K562 (cell line): Measurements from ENCODE around the gene RABL3. TPM values are rescaled to one million over a fixed set of nuclear protein-coding genes. Genes with fewer than 3 reads are reported as not detected.
A peak's percentile ranks its signal among the peaks of the same experiment; 100 is the strongest.

Experiments
- HMG20A ChIP-seq: fragments of 450-650 bp; formaldehyde crosslinking; conservative IDR thresholded peaks from 2 replicates; pipeline ENCODE4 v1.4.0; 2020; ENCODE audit warnings: mild to moderate bottlenecking, mixed read lengths
- KDM1A ChIP-seq, 2 experiments: fragments of 450-650 bp; IDR thresholded peaks; 2 replicates each; pipeline ENCODE4 v1.6.1; 2016; ENCODE audit warnings: mild to moderate bottlenecking in 2 of 2
- MXI1 ChIP-seq: IDR thresholded peaks from 2 replicates; pipeline ENCODE4 v1.6.1; 2011; ENCODE audit warnings: low read depth, mild to moderate bottlenecking, improper control_type of control experiment, low read length
- MYNN ChIP-seq, 2 experiments: sonication (generic); formaldehyde crosslinking in 1 of 2; IDR thresholded peaks; 2 replicates each; pipeline versions ENCODE4 v1.5.0 to v1.6.1; 2016 to 2020; ENCODE audit warnings: antibody characterized with exemption in 1 of 2, missing genetic modification reagents in 1 of 2
- RBM22 ChIP-seq: fragments of 200-400 bp; formaldehyde crosslinking; IDR thresholded peaks from 2 replicates; pipeline ENCODE4 v1.6.1; 2018; ENCODE audit warnings: low read length, low read depth; ENCODE audit not compliant: poor library complexity, severe bottlenecking
- SP1 ChIP-seq: sonication (generic); formaldehyde crosslinking; IDR thresholded peaks from 2 replicates; pipeline ENCODE4 v1.8.1; 2022; ENCODE audit warnings: mild to moderate bottlenecking, missing genetic modification reagents
- ZNF143 ChIP-seq: sonication (generic); formaldehyde crosslinking; IDR thresholded peaks from 2 replicates; pipeline ENCODE4 v1.9.0; 2022; ENCODE audit warnings: mild to moderate bottlenecking, missing genetic modification reagents
- ZNF445 ChIP-seq: fragments of 250-450 bp; sonication (Bioruptor Pico); IDR thresholded peaks from 2 replicates; pipeline ENCODE4 v1.4.0; 2020; ENCODE audit warnings: low read depth, mild to moderate bottlenecking, moderate library complexity
- ZSCAN32 ChIP-seq: fragments of 450-650 bp; formaldehyde crosslinking; IDR thresholded peaks from 2 replicates; pipeline ENCODE4 v1.4.0; 2020; ENCODE audit warnings: mild to moderate bottlenecking, moderate library complexity
- polyA plus RNA-seq, 8 experiments: library from polyadenylated mRNA; depleted of rRNA in 4 of 8; stranded (reverse) in 5 of 8; unstranded in 3 of 8; fragments of >200 nt; fragmentation: Nextera tagmentation in 2 of 8; fragmentation: Illumina TruSeq in 1 of 8; extraction: Ambion mirVana in 2 of 8; extraction: Trizol in 1 of 8; gene quantifications; 2 replicates each; pipeline versions ENCODE4 v1.2.1 to v1.2.3, GENCODE V29; 2011 to 2014; ENCODE audit warnings: inconsistent platforms in 1 of 8, missing spikeins in 1 of 8
- total RNA-seq, 7 experiments: library from RNA; depleted of rRNA in 6 of 7; stranded (reverse); fragments of >200 nt in 6 of 7; fragmentation: Illumina TruSeq in 2 of 7; extraction: Trizol in 2 of 7; gene quantifications; 2 replicates each; pipeline versions ENCODE4 v1.2.1 to v1.2.3, GENCODE V29; 2011 to 2021; ENCODE audit warnings: low replicate concordance in 1 of 7
- TF ChIP-seq, protein P1 (sequence below), 3 experiments: fragments of 200-800 bp in 1 of 3; fragments of 250-450 bp in 1 of 3; fragments of 450-650 bp in 1 of 3; sonication (Bioruptor Pico) in 1 of 3; sonication (Bioruptor generic) in 1 of 3; formaldehyde crosslinking in 1 of 3; IDR thresholded peaks; 2 replicates each; pipeline versions ENCODE4 v1.6.1 to v1.8.0; 2016 to 2022; ENCODE audit warnings: mild to moderate bottlenecking in 2 of 3, missing genetic modification characterization in 2 of 3, missing compliant biosample characterization in 1 of 3, moderate library complexity in 1 of 3
- TF ChIP-seq, protein P2 (sequence below): fragments of 250-450 bp; sonication (Bioruptor Pico); IDR thresholded peaks from 2 replicates; pipeline ENCODE4 v1.5.0; 2021; ENCODE audit warnings: mild to moderate bottlenecking, borderline replicate concordance
- TF ChIP-seq, protein P3 (sequence below): fragments of 250-450 bp; sonication (Bioruptor Pico); IDR thresholded peaks from 2 replicates; pipeline ENCODE4 v1.5.0; 2021
- TF ChIP-seq, protein P4 (sequence below): fragments of 450-650 bp; IDR thresholded peaks from 2 replicates; pipeline ENCODE4 v1.6.1; 2018; ENCODE audit not compliant: partially characterized antibody
- TF ChIP-seq, protein P5 (sequence below): fragments of 450-650 bp; IDR thresholded peaks from 2 replicates; pipeline ENCODE4 v1.6.1; 2018; ENCODE audit warnings: mild to moderate bottlenecking, low read depth; ENCODE audit not compliant: partially characterized antibody

Gene RABL3
- total and polyA plus RNA-seq, 9 of the 15 experiments (the other 6 are each of a cell fraction or from before 2014, with no cell fraction given), result 6.5 to 30.7 (median 12.3) TPM

DNA sequence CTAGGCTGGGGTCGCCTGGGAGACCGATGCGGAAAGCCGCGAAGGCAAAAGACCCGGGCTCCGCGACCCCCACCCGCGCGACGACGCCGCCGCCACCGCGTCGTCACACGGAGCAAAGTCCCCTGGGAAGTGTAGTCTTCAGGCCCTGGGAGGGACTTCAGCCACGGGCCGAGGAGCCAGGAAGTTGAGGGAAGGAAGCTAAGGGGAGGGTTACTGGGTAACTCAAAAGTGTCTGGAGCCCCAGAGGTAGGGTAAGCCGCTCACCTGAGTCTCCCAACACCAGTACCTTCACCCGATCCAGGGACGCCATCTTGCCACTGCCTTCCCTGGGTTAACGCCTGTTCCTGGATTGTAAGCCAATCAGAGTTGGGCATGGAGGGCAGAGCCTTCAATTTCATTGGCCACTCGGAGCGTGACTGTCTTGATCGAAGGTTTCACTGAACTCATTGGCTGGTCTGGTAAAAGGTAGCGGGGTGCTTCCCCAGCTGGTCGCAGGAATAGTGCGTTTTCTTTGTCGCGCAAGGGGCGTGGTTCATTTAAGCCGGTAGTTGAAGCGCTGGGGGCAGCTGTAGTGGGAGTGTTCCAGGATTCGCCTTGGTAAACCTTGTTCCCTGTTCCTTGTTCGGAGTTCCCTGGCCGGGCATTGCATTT, at the start of gene RABL3, which contains the start of gene GTF2E1 (continued):
- TF ChIP-seq RBM22, result no peak
- TF ChIP-seq, protein P1, sequence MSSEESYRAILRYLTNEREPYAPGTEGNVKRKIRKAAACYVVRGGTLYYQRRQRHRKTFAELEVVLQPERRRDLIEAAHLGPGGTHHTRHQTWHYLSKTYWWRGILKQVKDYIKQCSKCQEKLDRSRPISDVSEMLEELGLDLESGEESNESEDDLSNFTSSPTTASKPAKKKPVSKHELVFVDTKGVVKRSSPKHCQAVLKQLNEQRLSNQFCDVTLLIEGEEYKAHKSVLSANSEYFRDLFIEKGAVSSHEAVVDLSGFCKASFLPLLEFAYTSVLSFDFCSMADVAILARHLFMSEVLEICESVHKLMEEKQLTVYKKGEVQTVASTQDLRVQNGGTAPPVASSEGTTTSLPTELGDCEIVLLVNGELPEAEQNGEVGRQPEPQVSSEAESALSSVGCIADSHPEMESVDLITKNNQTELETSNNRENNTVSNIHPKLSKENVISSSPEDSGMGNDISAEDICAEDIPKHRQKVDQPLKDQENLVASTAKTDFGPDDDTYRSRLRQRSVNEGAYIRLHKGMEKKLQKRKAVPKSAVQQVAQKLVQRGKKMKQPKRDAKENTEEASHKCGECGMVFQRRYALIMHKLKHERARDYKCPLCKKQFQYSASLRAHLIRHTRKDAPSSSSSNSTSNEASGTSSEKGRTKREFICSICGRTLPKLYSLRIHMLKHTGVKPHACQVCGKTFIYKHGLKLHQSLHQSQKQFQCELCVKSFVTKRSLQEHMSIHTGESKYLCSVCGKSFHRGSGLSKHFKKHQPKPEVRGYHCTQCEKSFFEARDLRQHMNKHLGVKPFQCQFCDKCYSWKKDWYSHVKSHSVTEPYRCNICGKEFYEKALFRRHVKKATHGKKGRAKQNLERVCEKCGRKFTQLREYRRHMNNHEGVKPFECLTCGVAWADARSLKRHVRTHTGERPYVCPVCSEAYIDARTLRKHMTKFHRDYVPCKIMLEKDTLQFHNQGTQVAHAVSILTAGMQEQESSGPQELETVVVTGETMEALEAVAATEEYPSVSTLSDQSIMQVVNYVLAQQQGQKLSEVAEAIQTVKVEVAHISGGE (CRISPR knock-in tag; IDR thresholded peaks at IDR 0.05), result peak in 1 of 3 experiments; percentile 59; a peak in 1 of 6 replicates
- TF ChIP-seq, protein P2, sequence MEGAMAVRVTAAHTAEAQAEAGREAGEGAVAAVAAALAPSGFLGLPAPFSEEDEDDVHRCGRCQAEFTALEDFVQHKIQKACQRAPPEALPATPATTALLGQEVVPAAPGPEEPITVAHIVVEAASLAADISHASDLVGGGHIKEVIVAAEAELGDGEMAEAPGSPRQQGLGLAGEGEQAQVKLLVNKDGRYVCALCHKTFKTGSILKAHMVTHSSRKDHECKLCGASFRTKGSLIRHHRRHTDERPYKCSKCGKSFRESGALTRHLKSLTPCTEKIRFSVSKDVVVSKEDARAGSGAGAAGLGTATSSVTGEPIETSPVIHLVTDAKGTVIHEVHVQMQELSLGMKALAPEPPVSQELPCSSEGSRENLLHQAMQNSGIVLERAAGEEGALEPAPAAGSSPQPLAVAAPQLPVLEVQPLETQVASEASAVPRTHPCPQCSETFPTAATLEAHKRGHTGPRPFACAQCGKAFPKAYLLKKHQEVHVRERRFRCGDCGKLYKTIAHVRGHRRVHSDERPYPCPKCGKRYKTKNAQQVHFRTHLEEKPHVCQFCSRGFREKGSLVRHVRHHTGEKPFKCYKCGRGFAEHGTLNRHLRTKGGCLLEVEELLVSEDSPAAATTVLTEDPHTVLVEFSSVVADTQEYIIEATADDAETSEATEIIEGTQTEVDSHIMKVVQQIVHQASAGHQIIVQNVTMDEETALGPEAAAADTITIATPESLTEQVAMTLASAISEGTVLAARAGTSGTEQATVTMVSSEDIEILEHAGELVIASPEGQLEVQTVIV (CRISPR knock-in tag), result no peak
- TF ChIP-seq, protein P3, sequence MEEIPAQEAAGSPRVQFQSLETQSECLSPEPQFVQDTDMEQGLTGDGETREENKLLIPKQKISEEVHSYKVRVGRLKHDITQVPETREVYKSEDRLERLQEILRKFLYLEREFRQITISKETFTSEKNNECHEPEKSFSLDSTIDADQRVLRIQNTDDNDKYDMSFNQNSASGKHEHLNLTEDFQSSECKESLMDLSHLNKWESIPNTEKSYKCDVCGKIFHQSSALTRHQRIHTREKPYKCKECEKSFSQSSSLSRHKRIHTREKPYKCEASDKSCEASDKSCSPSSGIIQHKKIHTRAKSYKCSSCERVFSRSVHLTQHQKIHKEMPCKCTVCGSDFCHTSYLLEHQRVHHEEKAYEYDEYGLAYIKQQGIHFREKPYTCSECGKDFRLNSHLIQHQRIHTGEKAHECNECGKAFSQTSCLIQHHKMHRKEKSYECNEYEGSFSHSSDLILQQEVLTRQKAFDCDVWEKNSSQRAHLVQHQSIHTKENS (CRISPR knock-in tag), result no peak
- no peak for TF ChIP-seq ZSCAN32 (CRISPR knock-in tag)
- no peak for TF ChIP-seq MYNN (IDR thresholded peaks at IDR 0.05)
- no peak for TF ChIP-seq MYNN (CRISPR knock-in tag; IDR thresholded peaks at IDR 0.05)
- TF ChIP-seq SP1, result peak; percentile 80
- TF ChIP-seq KDM1A (IDR thresholded peaks at IDR 0.05), result no peak
- peak; percentile 87 for TF ChIP-seq ZNF143
- TF ChIP-seq ZNF445 (CRISPR knock-in tag), result no peak
- TF ChIP-seq, protein P4, sequence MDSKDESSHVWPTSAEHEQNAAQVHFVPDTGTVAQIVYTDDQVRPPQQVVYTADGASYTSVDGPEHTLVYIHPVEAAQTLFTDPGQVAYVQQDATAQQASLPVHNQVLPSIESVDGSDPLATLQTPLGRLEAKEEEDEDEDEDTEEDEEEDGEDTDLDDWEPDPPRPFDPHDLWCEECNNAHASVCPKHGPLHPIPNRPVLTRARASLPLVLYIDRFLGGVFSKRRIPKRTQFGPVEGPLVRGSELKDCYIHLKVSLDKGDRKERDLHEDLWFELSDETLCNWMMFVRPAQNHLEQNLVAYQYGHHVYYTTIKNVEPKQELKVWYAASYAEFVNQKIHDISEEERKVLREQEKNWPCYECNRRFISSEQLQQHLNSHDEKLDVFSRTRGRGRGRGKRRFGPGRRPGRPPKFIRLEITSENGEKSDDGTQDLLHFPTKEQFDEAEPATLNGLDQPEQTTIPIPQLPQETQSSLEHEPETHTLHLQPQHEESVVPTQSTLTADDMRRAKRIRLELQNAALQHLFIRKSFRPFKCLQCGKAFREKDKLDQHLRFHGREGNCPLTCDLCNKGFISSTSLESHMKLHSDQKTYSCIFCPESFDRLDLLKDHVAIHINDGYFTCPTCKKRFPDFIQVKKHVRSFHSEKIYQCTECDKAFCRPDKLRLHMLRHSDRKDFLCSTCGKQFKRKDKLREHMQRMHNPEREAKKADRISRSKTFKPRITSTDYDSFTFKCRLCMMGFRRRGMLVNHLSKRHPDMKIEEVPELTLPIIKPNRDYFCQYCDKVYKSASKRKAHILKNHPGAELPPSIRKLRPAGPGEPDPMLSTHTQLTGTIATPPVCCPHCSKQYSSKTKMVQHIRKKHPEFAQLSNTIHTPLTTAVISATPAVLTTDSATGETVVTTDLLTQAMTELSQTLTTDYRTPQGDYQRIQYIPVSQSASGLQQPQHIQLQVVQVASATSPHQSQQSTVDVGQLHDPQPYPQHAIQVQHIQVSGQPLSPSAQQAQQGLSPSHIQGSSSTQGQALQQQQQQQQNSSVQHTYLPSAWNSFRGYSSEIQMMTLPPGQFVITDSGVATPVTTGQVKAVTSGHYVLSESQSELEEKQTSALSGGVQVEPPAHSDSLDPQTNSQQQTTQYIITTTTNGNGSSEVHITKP, result no peak
- TF ChIP-seq MXI1, result no peak
- TF ChIP-seq, protein P5, sequence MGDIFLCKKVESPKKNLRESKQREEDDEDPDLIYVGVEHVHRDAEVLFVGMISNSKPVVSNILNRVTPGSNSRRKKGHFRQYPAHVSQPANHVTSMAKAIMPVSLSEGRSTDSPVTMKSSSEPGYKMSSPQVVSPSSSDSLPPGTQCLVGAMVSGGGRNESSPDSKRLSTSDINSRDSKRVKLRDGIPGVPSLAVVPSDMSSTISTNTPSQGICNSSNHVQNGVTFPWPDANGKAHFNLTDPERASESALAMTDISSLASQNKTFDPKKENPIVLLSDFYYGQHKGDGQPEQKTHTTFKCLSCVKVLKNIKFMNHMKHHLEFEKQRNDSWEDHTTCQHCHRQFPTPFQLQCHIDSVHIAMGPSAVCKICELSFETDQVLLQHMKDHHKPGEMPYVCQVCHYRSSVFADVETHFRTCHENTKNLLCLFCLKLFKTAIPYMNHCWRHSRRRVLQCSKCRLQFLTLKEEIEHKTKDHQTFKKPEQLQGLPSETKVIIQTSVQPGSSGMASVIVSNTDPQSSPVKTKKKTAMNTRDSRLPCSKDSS, result no peak
- no peak for TF ChIP-seq HMG20A (CRISPR knock-in tag)
